Peyer's patch (tissue), 4 donors: Measurements from ENCODE around the gene COL6A1.

Experiments used
- CTCF ChIP-seq, 6 experiments: fragments of 450-650 bp in 4 of 6; fragments of 200-600 bp in 2 of 6; sonication (generic) in 1 of 6; IDR thresholded peaks; one replicate each; pipeline ENCODE4 v1.5.1; 2017 to 2019; ENCODE audit warnings: antibody characterized with exemption in 6 of 6, mild to moderate bottlenecking in 3 of 6, moderate library complexity in 1 of 6
- POLR2A ChIP-seq, 2 donors: fragments of 450-650 bp; IDR thresholded peaks; one replicate each; pipeline ENCODE4 v1.5.1; 2017; ENCODE audit warnings: antibody characterized with exemption in 2 of 2, mild to moderate bottlenecking in 2 of 2, moderate library complexity in 2 of 2

- TF ChIP-seq POLR2A (IDR thresholded peaks at IDR 0.05) = no peak
- no peak for TF ChIP-seq CTCF (IDR thresholded peaks at IDR 0.05)
Measured at GRCh38 chr21:45945868-45946210, 35.7 kb upstream of the COL6A1 start.
